AG10803 (cell line): Measurements from ENCODE around the gene MICALL2.

Experiments
- DNase-seq: peaks from one replicate; pipeline ENCODE4 v3.0.0; 2010; ENCODE audit warnings: low read depth
- H3K4me3 ChIP-seq: 2 replicates; pipeline ENCODE4 v1.5.1; 2011; ENCODE audit warnings: mild to moderate bottlenecking, low read length, control low read depth
- CTCF ChIP-seq: conservative IDR thresholded peaks from 2 replicates; pipeline ENCODE4 v1.5.1; 2011; ENCODE audit warnings: mild to moderate bottlenecking, low read length, control low read depth, inconsistent platforms

Gene MICALL2

GRCh38 chr7:1455241-1455939, 3.9 kb downstream of the MICALL2 start:
- no peak overlapping the region for H3K4me3 ChIP-seq
- DNase-seq, result no peak
- no peak for TF ChIP-seq CTCF

- DNase-seq, result no peak
- TF ChIP-seq CTCF, result no peak
- no peak overlapping the region for H3K4me3 ChIP-seq
Observed at GRCh38 chr7:1454542-1454941, 4.7 kb downstream of the MICALL2 start.

GRCh38 chr7:1452205-1452604, 7.1 kb downstream of the MICALL2 start:
- no peak overlapping the region for H3K4me3 ChIP-seq
- DNase-seq, result no peak
- TF ChIP-seq CTCF, result no peak

- no peak overlapping the region for H3K4me3 ChIP-seq
- TF ChIP-seq CTCF, result no peak
- no peak for DNase-seq
Observed at GRCh38 chr7:1450987-1451386, 8.3 kb downstream of the MICALL2 start.

GRCh38 chr7:1450431-1450830, 8.8 kb downstream of the MICALL2 start:
- no peak overlapping the region for H3K4me3 ChIP-seq
- TF ChIP-seq CTCF, result no peak
- DNase-seq, result no peak

GRCh38 chr7:1449951-1450350, 9.3 kb downstream of the MICALL2 start:
- no peak for TF ChIP-seq CTCF
- no peak for DNase-seq
- H3K4me3 ChIP-seq, result no peak overlapping the region

GRCh38 chr7:1449501-1449900, 9.8 kb downstream of the MICALL2 start:
- H3K4me3 ChIP-seq, result no peak overlapping the region
- TF ChIP-seq CTCF, result no peak
- DNase-seq, result no peak
